Hippocampal formation (tissue), 2 donors: ENCODE results near the gene KTN1.

ENCODE experiments used
- DNase-seq, 2 donors: peaks; one replicate each; lab custom pipeline; 2025; lab: John Stamatoyannopoulos, UW

The KTN1 gene

DNA sequence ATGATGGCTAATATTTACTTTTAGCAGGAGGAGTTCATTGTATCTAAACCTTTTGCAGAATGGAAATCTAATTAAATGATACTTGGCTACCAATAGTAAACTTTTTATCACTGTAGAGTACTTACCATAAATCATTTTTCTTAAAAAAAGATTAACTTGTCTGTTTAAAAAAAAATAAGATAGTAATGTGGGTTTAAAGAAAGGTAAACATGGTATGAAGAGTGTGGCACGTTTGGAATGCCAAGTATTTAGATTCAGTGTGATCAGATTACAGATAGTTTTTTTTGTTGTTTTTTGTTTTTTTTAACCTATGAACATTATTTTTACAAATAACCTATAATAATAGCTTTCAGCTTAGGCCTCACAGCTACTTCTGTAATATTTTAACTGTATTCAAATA lies 25.8 kb downstream of the KTN1 start:
- DNase-seq: no peak

GRCh38 chr14:55607386-55607785 lies 27.4 kb downstream of the KTN1 start:
- DNase-seq: no peak

GRCh38 chr14:55609681-55610080 lies 29.7 kb downstream of the KTN1 start:
- DNase-seq: no peak

DNA sequence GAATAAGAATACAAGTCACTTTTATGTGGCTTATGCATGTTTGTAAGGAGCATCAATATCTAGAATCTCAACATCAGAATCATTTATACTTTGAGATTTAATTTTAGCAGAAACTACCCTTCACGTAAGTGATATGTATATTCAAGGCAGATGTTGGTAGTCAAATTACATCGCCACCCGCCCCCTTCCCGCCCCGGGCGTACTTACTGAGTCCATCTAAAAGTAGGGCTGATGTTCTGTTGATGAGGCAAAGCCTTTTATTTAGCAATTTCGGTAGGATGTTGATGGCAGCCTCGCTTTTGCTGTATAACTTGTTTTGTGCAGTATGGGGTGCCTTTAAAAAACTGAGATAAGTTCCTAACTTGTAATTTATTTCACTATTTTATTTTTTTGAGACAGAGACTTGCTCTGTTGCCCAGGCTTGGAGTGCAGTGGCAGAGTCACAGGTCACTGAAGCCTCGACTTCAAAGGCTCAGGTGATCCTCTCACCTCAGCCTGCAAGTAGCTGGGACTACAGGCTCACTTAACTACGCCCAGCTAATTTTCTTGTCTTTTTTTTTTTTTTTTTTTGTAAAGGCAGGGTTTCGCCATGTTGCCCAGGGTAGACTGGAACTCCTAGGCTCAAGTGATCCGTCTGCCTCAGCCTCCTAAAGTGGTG lies 30.8 kb downstream of the KTN1 start:
- DNase-seq: no peak

DNA sequence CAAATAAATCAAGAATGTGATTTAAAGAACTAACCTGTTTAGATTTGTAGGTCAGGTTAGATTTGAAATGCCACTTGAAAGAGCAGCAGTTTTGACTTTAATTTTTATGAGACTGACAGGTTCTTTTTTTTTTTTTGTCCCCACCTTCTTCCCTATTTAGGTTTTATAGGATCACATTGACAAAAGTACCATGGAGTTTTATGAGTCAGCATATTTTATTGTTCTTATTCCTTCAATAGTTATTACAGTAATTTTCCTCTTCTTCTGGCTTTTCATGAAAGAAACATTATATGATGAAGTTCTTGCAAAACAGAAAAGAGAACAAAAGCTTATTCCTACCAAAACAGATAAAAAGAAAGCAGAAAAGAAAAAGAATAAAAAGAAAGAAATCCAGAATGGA lies 31.9 kb downstream of the KTN1 start:
- no peak for DNase-seq

DNA sequence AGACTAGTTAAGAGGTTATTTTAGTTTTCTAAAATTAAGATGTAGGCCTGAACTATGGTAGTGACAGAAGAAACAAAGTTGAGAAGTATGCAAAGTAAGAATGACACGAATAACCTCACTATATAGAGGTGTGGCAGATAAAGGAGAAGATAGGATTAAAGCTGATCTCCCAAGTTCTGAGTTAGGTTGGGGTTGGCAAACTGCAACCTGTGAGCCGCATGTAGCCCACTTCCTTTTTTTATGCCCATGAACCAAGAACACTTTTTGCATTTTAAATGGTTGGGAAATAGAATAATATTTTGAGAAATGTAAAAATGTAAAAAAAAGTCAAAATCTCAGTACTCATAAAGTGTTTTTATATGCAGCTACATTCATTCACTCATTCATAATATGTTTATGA lies 34.3 kb downstream of the KTN1 start:
- no peak for DNase-seq

- no peak for DNase-seq
These were observed 40.3 kb downstream of the KTN1 start for GRCh38 chr14:55620277-55620676.

DNA sequence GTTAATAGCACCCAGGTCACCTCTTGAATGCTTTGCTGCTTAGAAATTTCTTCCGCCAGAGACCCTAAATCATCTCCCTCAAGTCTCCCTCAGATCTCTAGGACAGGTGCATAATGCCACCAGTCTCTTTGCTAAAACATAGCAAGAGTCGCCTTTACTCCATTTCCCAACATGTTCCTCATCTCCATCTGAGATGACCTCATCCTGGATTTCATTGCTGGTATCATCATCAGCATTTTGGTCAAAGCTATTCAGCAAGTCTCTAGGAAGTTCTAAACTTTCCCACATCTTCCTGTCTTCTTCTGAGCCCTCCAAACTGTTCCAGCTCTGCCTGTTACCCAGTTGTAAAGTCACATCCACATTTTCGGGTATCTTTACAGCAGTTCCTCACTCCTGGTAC lies 41.0 kb downstream of the KTN1 start:
- DNase-seq: no peak

- DNase-seq: no peak
These were observed 41.4 kb downstream of the KTN1 start for GRCh38 chr14:55621391-55621790.

DNA sequence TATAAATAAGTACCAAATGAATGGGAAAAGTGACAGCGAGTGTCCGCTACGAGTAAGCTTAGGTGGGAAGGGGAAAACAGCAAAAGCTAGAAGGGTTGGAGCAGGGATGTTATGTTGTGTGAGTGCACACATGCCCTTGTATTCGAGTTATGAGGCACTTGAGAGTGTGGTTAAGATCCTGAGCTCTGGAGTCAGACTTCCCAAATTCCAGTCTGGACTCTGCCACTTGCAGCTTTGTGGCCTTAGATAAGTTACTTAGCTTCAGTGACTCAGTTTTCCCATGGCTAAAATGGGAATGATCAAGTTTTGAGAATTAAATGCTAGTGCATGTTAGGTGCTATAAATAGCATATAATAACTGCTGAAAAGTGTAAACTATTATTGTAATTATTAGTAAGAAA lies 44.9 kb downstream of the KTN1 start:
- no peak for DNase-seq

GRCh38 chr14:55625481-55625880 lies 45.5 kb downstream of the KTN1 start:
- no peak for DNase-seq

GRCh38 chr14:55626131-55626530 lies 46.1 kb downstream of the KTN1 start:
- no peak for DNase-seq

GRCh38 chr14:55628426-55628825 lies 48.4 kb downstream of the KTN1 start:
- DNase-seq: no peak

DNA sequence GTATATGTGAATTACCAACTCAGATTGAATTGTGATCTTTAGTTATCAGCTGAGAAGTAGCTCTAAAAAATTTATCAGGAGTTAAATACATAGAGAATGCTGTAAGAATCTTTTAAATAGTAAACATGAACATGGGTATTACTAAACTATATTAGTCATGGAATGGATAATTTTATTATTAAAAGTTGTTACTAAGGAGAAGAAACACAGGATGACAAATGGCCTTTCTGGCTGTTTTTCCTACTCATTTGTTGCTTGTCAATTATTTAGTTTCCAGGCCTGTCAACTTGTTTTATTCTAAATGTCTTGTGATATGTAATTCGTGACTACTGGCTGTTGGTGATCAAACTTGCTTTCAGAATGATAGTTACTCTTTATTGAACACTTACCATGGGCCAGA lies 58.7 kb downstream of the KTN1 start:
- no peak for DNase-seq

- no peak for DNase-seq
These were observed 61.3 kb downstream of the KTN1 start for GRCh38 chr14:55641290-55641689.

- DNase-seq: no peak
These were observed 61.9 kb downstream of the KTN1 start for GRCh38 chr14:55641954-55642353.

DNA sequence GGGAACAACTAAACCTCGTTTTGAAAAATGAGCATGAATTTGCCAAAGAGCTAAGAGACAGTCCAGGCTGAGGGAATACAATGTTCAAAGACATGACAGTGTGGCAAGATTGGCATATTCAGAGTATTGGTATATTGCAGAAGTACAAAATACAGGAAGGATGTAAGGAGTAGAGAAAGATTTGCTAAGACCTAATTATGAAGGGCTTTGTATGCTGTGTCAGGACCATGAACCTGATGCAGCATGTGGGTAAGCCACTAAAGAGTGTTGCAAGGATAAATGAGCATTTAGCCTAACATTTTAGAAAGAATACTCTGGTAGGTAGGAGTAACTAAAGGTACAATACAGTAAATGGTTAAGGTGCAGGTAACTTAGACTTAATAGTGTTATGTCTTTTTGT lies 65.1 kb downstream of the KTN1 start:
- DNase-seq: no peak

- DNase-seq: no peak
These were observed 66.1 kb downstream of the KTN1 start for GRCh38 chr14:55645845-55646832.

DNA sequence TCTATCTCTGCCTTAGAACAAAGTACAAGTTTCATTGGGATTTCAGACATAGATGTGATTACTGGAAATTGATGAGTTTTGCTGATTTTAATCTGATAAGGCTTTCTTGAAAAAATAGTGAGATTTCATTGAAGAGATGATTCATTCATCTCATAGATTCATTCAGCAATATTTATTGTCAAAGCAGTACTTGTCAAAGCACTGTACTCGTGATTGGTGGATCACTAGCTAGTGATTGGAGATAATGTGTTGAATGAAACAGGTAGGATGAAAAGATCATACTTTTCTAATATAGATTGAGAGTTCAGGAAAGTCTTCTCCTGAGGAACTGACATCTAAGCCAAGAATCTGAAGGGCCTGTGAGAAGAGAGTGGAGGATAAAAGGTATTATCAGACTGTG lies 71.0 kb downstream of the KTN1 start:
- no peak for DNase-seq

GRCh38 chr14:55654243-55654642 lies 74.2 kb downstream of the KTN1 start:
- DNase-seq: no peak

DNA sequence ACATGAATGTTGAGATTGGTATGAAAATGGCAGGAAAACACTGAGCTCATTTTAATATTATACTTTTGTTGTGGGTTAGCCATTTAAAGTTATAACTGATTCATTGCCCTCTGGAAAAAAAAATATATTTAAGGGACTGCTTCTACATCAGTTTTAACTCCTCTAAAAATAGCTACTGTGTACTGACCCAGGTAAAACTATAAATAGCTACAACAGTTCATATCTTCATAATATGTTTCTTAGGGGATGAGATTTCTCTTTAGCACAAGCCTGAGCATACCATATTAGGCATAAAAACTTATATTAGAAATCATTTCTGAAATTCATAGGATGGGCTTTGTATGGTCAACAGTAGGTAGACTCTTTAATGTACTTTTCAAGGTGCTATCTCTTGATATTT lies 81.0 kb downstream of the KTN1 start:
- DNase-seq: no peak

DNA sequence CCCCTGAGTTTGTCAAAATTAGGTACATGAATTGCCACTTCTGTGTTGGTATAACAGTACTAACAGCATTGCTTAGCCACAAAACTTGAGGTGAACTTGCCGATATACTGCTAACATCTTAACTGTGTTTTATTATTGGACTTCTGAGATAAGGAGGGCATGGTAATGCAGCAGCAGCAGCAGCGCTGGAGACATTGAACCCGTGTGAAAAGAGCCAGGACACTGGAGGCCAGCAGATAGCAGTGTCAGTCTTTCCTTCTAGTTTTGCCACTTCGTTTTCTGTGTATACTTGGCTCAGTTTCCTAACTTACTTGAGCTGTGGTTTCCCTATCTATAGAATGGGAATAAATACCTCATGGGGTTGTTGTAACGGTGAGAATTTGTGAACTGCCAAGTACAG lies 82.7 kb downstream of the KTN1 start:
- no peak for DNase-seq

DNA sequence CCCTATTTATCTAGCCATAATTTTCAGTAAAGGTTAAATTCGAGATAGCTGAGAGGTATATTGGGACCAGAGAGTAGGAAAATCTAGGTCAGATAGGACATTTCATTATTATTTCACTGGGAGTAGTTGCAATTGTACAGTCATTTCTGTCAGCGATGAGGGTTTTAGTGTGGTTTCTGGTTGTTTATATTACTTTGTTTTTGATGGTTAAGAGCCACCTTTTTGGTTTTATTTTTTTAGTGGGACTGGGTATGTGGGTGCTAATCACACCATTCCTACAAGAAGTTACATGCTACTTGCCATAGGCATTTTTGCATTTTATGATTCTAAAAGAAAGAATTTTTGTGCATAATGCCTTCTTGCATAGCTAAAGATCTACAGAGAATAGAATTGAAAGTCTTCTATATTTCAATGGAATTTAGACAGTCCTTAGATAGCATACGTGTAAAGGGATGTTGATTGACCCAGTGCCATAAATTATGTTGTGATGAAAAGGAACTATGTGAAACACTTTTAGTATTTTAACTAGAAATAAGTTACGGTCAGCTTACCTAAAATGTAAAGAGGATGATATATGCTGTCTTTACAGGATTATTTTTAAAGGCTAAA lies 85.2 kb downstream of the KTN1 start:
- no peak for DNase-seq
